B cell (primary cell): Measurements from ENCODE around the gene LYRM1. TPM values are rescaled to one million over a fixed set of nuclear protein-coding genes. Genes with fewer than 3 reads are reported as not detected.

Experiments used
- ATAC-seq: fragments of 200-7000 bp; cut with Tn5 transposase; one replicate; pipeline ENCODE4 v1.10.0; 2021; ENCODE audit warnings: low read depth, mild to moderate bottlenecking, moderate number of reproducible peaks, moderate library complexity
- CTCF ChIA-PET: fragments of 350-600 bp; sonication (Branson Sonifier 250); formaldehyde crosslinking; loops from one replicate; lab custom pipeline; 2021; ENCODE audit warnings: antibody characterized with exemption, inconsistent platforms; lab: Charles Lee
- POLR2A ChIA-PET: fragments of 350-600 bp; sonication (Branson Sonifier 250); formaldehyde crosslinking; loops from one replicate; lab custom pipeline; 2021; ENCODE audit warnings: antibody characterized with exemption; lab: Charles Lee
- DNase-seq: peaks from one replicate; pipeline ENCODE4 v3.0.0; 2013
- H2AFZ ChIP-seq: 2 replicates; pipeline ENCODE4 v1.6.1; 2012; ENCODE audit warnings: mild to moderate bottlenecking, low read depth, low read length; ENCODE audit not compliant: insufficient read depth, poor library complexity, severe bottlenecking
- H3K27ac ChIP-seq, 2 donors: 1 replicate in 1 of 2; 2 replicates in 1 of 2; pipeline ENCODE4 v1.5.1; 2012 to 2013; ENCODE audit warnings: low read length in 2 of 2, mild to moderate bottlenecking in 2 of 2, moderate library complexity in 1 of 2
- H3K27me3 ChIP-seq, 4 experiments: fragments of 200-600 bp in 1 of 4; sonication (generic) in 1 of 4; replicated peaks in 1 of 4; 1 replicate in 2 of 4; 2 replicates in 2 of 4; pipeline versions ENCODE4 v1.6.1 to v1.7.0; 2013 to 2016; ENCODE audit warnings: low read length in 3 of 4, mild to moderate bottlenecking in 2 of 4, mixed read lengths in 1 of 4, moderate library complexity in 1 of 4; ENCODE audit not compliant: insufficient read depth in 4 of 4, control insufficient read depth in 3 of 4; ENCODE audit errors: control extremely low read depth in 1 of 4
- H3K36me3 ChIP-seq, 2 experiments: replicated peaks in 1 of 2; 1 replicate in 1 of 2; 2 replicates in 1 of 2; pipeline versions ENCODE4 v1.6.1 to v1.7.1; 2013; ENCODE audit warnings: low read length in 1 of 2; ENCODE audit not compliant: insufficient read depth in 2 of 2, control insufficient read depth in 1 of 2; ENCODE audit errors: control extremely low read depth in 1 of 2, extremely low read depth in 1 of 2
- H3K4me1 ChIP-seq, 2 donors: fragments of 200-600 bp in 1 of 2; sonication (generic) in 1 of 2; 1 replicate in 1 of 2; 2 replicates in 1 of 2; pipeline versions ENCODE4 v1.5.1 to v1.6.1; 2013 to 2017; ENCODE audit warnings: low read length in 2 of 2; ENCODE audit not compliant: control insufficient read depth in 2 of 2, insufficient read depth in 2 of 2
- H3K4me2 ChIP-seq: replicated peaks from 2 replicates; pipeline ENCODE3; 2012; ENCODE audit warnings: mild to moderate bottlenecking, low read depth, low read length; ENCODE audit not compliant: poor library complexity, severe bottlenecking
- H3K4me3 ChIP-seq, 5 experiments: fragments of 200-600 bp in 1 of 5; sonication (generic) in 1 of 5; 1 replicate in 3 of 5; 2 replicates in 2 of 5; pipeline versions ENCODE4 v1.5.1 to v1.7.0; 2011 to 2016; ENCODE audit warnings: low read length in 4 of 5, mild to moderate bottlenecking in 4 of 5, low read depth in 2 of 5, control low read depth in 1 of 5, moderate library complexity in 1 of 5; ENCODE audit not compliant: insufficient read depth in 1 of 5; ENCODE audit errors: control extremely low read depth in 1 of 5, extremely low read depth in 1 of 5
- H3K79me2 ChIP-seq: fragments of 200-600 bp; sonication (generic); one replicate; pipeline ENCODE4 v1.6.0; 2016; ENCODE audit warnings: low read length; ENCODE audit not compliant: control insufficient read depth, insufficient read depth
- H3K9ac ChIP-seq: fragments of 200-600 bp; sonication (generic); 2 replicates; pipeline ENCODE4 v1.6.1; 2017; ENCODE audit warnings: mild to moderate bottlenecking, low read length, moderate library complexity
- H3K9me3 ChIP-seq, 3 donors: one replicate each; pipeline versions ENCODE4 v1.6.1 to v1.7.1; 2013; ENCODE audit warnings: low read length in 2 of 3; ENCODE audit not compliant: control insufficient read depth in 2 of 3, insufficient read depth in 1 of 3; ENCODE audit errors: control extremely low read depth in 1 of 3
- H4K20me1 ChIP-seq: 2 replicates; pipeline ENCODE4 v1.6.0; 2012; ENCODE audit warnings: mild to moderate bottlenecking, low read length; ENCODE audit not compliant: insufficient read depth, control insufficient read depth, poor library complexity, severe bottlenecking
- H3K27ac Mint-ChIP-seq: one replicate; pipeline ENCODE4 v1.8.0; 2021; ENCODE audit warnings: mixed read lengths
- H3K27me3 Mint-ChIP-seq: one replicate; pipeline ENCODE4 v1.8.0; 2021; ENCODE audit warnings: mixed read lengths
- H3K4me1 Mint-ChIP-seq: one replicate; pipeline ENCODE4 v1.8.0; 2021; ENCODE audit warnings: mixed read lengths
- H3K4me3 Mint-ChIP-seq: one replicate; pipeline ENCODE4 v1.8.0; 2021; ENCODE audit warnings: mixed read lengths
- H3K9me3 Mint-ChIP-seq: one replicate; pipeline ENCODE4 v1.8.0; 2022; ENCODE audit warnings: mixed read lengths; ENCODE audit not compliant: insufficient read depth
- EZH2 ChIP-seq: IDR thresholded peaks from 2 replicates; pipeline ENCODE4 v1.6.1; 2012; ENCODE audit warnings: borderline replicate concordance, low read depth, mild to moderate bottlenecking, moderate library complexity, low read length; ENCODE audit not compliant: insufficient read depth, poor library complexity, severe bottlenecking
- WGBS: methylation state at CpG from one replicate; pipeline ENCODE4 v1.1.5; 2013; ENCODE audit warnings: missing lambda C conversion rate; ENCODE audit not compliant: insufficient coverage; 5-methylcytosine and 5-hydroxymethylcytosine counted together
- intact Hi-C: fragments of 100-400 bp; cut with micrococcal nuclease; formaldehyde crosslinking; loops from one replicate; pipeline ENCODE4 v1.10.0; 2022
- polyA plus RNA-seq: library from polyadenylated mRNA; depleted of rRNA; stranded (reverse); fragments of >200 nt; gene quantifications from 2 replicates; pipeline ENCODE4 v1.2.3, GENCODE V29; 2012
- total RNA-seq, 2 donors: library from RNA; stranded (reverse); fragments of 120-200 nt in 1 of 2; gene quantifications; 1 replicate in 1 of 2; 2 replicates in 1 of 2; pipeline versions ENCODE4 v1.2.3 to v1.2.4, GENCODE V29; 2013 to 2022
- TF ChIP-seq, protein P1 (sequence below): fragments of 200-600 bp; IDR thresholded peaks from one replicate; pipeline ENCODE4 v1.8.0; 2022; ENCODE audit warnings: antibody characterized with exemption, mild to moderate bottlenecking

The LYRM1 gene
- total and polyA plus RNA-seq, 2 donors (not counting 1 experiment from before 2014, with no cell fraction given), result 20.0 to 21.8 TPM

DNA sequence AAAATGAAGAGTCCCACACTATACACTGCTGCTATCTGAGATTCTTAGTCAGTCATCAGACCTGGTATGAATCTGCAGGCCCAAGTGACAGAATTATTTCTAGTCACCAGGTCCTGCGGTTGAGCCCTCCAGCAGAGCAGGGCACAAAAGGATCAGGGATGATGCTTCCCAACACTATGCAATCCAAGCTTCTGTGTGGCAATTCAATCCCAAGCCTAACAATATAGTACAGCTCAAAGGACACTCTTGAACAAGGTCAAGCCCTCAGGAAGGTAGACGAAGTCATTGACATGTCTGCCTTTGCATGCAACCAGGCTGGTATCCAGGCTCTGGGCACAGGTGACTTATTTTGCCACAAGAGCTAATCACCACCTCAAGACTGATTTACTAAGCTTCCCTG is 6.2 kb upstream of the LYRM1 start:
- ATAC-seq (no peak), DNase-seq (no peak)
- H3K36me3 ChIP-seq, result peaks cover 5% of the 10 kb centered on the region in 2 experiments
- 100% methylated on average over 2 of the region's 2 CpGs for WGBS
- POLR2A ChIA-PET, result interaction anchor here (0.6 kb wide), 1 partner anchor 35 kb away, joined by 5 read pairs; no protein-coding TSS in a partner anchor
- H3K4me3 ChIP-seq, result no peak overlapping the region
- H3K9ac ChIP-seq, result no peak overlapping the region
- TF ChIP-seq, protein P1, sequence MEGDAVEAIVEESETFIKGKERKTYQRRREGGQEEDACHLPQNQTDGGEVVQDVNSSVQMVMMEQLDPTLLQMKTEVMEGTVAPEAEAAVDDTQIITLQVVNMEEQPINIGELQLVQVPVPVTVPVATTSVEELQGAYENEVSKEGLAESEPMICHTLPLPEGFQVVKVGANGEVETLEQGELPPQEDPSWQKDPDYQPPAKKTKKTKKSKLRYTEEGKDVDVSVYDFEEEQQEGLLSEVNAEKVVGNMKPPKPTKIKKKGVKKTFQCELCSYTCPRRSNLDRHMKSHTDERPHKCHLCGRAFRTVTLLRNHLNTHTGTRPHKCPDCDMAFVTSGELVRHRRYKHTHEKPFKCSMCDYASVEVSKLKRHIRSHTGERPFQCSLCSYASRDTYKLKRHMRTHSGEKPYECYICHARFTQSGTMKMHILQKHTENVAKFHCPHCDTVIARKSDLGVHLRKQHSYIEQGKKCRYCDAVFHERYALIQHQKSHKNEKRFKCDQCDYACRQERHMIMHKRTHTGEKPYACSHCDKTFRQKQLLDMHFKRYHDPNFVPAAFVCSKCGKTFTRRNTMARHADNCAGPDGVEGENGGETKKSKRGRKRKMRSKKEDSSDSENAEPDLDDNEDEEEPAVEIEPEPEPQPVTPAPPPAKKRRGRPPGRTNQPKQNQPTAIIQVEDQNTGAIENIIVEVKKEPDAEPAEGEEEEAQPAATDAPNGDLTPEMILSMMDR, result no peak
- TF ChIP-seq EZH2, result no peak
- H2AFZ ChIP-seq, result no peak overlapping the region
- H3K27me3 Mint-ChIP-seq, result no peaks in the 10 kb centered on the region
- H3K4me2 ChIP-seq, result no peak overlapping the region
- no peak overlapping the region for H3K27ac ChIP-seq
- intact Hi-C loops, result no loop called here
- CTCF ChIA-PET, result no interaction called here
- H3K27ac Mint-ChIP-seq, result no peak overlapping the region
- H3K79me2 ChIP-seq, result peaks cover 44% of the 10 kb centered on the region
- no peak overlapping the region for H3K4me3 Mint-ChIP-seq
- no peaks in the 10 kb centered on the region for H3K27me3 ChIP-seq
- H3K9me3 Mint-ChIP-seq, result no peaks in the 10 kb centered on the region
- H4K20me1 ChIP-seq, result no peaks in the 10 kb centered on the region
- peaks cover 3 to 4% of the 10 kb centered on the region in 2 donors for H3K4me1 ChIP-seq
- peaks cover 17% of the 10 kb centered on the region for H3K4me1 Mint-ChIP-seq
- no peaks in the 10 kb centered on the region for H3K9me3 ChIP-seq

DNA sequence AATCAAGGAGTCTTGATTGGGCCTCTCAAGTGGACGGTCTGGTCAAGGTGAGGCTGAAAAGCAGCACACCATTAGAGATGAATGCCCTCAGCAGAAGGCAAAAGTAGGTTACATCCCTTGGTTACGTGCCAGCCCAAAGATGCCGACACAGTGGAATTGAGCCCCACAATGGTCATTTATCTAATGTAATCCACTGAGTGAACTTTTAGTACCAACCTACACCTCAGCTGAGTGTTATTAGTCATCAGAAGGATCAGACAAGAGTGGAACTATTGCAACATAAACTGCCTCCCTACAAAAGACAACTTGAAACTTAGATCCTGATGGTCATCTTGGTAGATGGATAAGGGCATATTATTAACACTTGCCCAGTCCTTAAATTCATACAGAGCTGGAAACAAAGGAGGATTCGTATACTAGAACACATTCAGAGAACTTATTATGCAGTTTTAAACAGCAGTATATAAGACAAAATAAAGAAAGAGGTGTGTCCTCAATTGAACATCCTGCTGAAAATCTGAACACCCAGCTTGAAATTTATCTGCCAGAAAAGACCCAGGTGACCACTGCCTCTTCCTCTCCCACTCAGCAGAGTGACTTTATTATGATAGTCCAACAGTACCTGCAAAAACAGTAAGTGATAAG is 3.2 kb upstream of the LYRM1 start:
- TF ChIP-seq, protein P1, result no peak
- no peak for TF ChIP-seq EZH2
- Histone ChIP-seq H3K36me3 (peaks cover 0 to 2% of the 10 kb centered on the region in 2 experiments), H3K27ac (no peak overlapping the region), H4K20me1 (no peaks in the 10 kb centered on the region), H3K9ac (no peak overlapping the region), H3K79me2 (peaks cover 48% of the 10 kb centered on the region), H3K4me3 (no peak overlapping the region), H3K4me2 (no peak overlapping the region), H3K4me1 (peaks cover 19 to 23% of the 10 kb centered on the region in 2 donors), H3K9me3 (no peaks in the 10 kb centered on the region), H3K27me3 (no peaks in the 10 kb centered on the region), H2AFZ (no peak overlapping the region)
- Mint-ChIP-seq H3K27me3 (no peaks in the 10 kb centered on the region), H3K4me3 (no peak overlapping the region), H3K4me1 (peaks cover 41% of the 10 kb centered on the region), H3K9me3 (no peaks in the 10 kb centered on the region), H3K27ac (no peak overlapping the region)
- intact Hi-C loops, result no loop called here
- DNase-seq (no peak), ATAC-seq (no peak)
- CTCF ChIA-PET, result interaction anchor here (2.0 kb wide), 1 partner anchor 47 kb away, joined by 9 read pairs; no protein-coding TSS in a partner anchor
- POLR2A ChIA-PET, result no interaction called here
- 100% methylated on average over 3 of the region's 4 CpGs for WGBS
